Measurements from ENCODE around the gene SERTM1.

DNA sequence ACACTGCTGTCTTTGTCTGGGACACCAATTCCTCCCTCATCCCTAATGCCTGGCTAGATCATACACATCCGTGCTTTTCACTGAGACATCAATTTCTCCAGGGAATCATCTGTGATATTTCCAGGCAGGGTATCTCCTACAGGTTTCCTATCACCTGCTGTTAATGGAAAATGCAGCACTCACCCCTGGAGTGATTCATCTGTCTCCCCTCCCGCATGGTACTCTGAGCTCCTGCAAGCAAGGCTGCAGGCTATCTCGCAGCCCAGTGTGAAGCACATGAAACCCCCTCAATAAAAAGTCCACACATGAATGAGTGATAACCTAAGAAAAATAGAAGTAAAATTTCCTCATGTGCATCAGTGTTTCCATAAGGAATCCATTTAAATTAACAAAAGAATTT lies 38.5 kb downstream of the SERTM1 start:
- TF ChIP-seq, protein P1, sequence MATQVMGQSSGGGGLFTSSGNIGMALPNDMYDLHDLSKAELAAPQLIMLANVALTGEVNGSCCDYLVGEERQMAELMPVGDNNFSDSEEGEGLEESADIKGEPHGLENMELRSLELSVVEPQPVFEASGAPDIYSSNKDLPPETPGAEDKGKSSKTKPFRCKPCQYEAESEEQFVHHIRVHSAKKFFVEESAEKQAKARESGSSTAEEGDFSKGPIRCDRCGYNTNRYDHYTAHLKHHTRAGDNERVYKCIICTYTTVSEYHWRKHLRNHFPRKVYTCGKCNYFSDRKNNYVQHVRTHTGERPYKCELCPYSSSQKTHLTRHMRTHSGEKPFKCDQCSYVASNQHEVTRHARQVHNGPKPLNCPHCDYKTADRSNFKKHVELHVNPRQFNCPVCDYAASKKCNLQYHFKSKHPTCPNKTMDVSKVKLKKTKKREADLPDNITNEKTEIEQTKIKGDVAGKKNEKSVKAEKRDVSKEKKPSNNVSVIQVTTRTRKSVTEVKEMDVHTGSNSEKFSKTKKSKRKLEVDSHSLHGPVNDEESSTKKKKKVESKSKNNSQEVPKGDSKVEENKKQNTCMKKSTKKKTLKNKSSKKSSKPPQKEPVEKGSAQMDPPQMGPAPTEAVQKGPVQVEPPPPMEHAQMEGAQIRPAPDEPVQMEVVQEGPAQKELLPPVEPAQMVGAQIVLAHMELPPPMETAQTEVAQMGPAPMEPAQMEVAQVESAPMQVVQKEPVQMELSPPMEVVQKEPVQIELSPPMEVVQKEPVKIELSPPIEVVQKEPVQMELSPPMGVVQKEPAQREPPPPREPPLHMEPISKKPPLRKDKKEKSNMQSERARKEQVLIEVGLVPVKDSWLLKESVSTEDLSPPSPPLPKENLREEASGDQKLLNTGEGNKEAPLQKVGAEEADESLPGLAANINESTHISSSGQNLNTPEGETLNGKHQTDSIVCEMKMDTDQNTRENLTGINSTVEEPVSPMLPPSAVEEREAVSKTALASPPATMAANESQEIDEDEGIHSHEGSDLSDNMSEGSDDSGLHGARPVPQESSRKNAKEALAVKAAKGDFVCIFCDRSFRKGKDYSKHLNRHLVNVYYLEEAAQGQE (IDR thresholded peaks at IDR 0.05; ENCODE audit: unreplicated experiment) = no peak
- TF ChIP-seq, protein P2, sequence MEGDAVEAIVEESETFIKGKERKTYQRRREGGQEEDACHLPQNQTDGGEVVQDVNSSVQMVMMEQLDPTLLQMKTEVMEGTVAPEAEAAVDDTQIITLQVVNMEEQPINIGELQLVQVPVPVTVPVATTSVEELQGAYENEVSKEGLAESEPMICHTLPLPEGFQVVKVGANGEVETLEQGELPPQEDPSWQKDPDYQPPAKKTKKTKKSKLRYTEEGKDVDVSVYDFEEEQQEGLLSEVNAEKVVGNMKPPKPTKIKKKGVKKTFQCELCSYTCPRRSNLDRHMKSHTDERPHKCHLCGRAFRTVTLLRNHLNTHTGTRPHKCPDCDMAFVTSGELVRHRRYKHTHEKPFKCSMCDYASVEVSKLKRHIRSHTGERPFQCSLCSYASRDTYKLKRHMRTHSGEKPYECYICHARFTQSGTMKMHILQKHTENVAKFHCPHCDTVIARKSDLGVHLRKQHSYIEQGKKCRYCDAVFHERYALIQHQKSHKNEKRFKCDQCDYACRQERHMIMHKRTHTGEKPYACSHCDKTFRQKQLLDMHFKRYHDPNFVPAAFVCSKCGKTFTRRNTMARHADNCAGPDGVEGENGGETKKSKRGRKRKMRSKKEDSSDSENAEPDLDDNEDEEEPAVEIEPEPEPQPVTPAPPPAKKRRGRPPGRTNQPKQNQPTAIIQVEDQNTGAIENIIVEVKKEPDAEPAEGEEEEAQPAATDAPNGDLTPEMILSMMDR (conservative IDR thresholded peaks at IDR 0.05; ENCODE audit: low read depth in 2 of 2) = no peak
- TF ChIP-seq EZH2phosphoT487 (IDR thresholded peaks at IDR 0.05; ENCODE audit: unreplicated experiment) (no peak), EZH2 (IDR thresholded peaks at IDR 0.05; ENCODE audit: low read depth, unreplicated experiment) (no peak), POLR2AphosphoS5 (IDR thresholded peaks at IDR 0.05; ENCODE audit: low read depth) (no peak), JUNB (IDR thresholded peaks at IDR 0.05; ENCODE audit: unreplicated experiment) (no peak), CREB1 (CRISPR knock-in tag; IDR thresholded peaks at IDR 0.05; ENCODE audit: low read depth) (no peak), STAT1 (IDR thresholded peaks at IDR 0.05; ENCODE audit: unreplicated experiment) (no peak)

All from GM23338 (cell line).